ENCODE measurements around the gene IL6ST.

GRCh38 chr5:55986931-55987330, 7.8 kb downstream of the IL6ST start:
- TF ChIP-seq CTCF (IDR thresholded peaks at IDR 0.05; ENCODE audit: poor library complexity), result no peak
- no peak for TF ChIP-seq EZH2 (IDR thresholded peaks at IDR 0.05; ENCODE audit: borderline replicate concordance)
- no peak for TF ChIP-seq EZH2phosphoT487 (IDR thresholded peaks at IDR 0.05; ENCODE audit: low read depth, severe bottlenecking, unreplicated experiment)
